Measurements from ENCODE around the gene EP400. TPM values are rescaled to one million over a fixed set of nuclear protein-coding genes. Genes with fewer than 3 reads are reported as not detected.

Gene EP400
- total and polyA plus RNA-seq, 9 of the 15 experiments (the other 6 are each of a cell fraction or from before 2014, with no cell fraction given), result 4.5 to 58.0 (median 7.0) TPM

DNA sequence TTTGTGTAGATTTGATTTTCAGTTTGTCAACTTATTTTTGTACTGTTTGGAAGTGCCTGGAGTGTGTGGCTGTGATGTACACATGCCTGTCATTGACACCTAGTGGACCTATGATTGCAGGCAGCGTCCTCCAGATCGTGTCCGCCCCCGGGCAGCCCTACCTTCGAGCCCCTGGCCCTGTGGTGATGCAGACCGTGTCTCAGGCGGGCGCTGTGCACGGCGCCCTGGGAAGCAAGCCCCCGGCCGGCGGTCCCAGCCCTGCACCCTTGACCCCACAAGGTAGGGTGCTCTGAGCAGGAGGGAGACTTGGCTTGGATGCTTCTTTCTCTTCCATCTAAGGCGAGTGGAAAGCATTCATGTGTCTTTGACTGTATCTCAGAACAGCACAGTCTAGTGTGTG lies 75.8 kb downstream of the EP400 start:
- FAIRE-seq, result no peak
- 87% methylated on average over 14 of the region's 14 CpGs for WGBS (ENCODE audit: insufficient coverage, low coverage, missing lambda C conversion rate)

DNA sequence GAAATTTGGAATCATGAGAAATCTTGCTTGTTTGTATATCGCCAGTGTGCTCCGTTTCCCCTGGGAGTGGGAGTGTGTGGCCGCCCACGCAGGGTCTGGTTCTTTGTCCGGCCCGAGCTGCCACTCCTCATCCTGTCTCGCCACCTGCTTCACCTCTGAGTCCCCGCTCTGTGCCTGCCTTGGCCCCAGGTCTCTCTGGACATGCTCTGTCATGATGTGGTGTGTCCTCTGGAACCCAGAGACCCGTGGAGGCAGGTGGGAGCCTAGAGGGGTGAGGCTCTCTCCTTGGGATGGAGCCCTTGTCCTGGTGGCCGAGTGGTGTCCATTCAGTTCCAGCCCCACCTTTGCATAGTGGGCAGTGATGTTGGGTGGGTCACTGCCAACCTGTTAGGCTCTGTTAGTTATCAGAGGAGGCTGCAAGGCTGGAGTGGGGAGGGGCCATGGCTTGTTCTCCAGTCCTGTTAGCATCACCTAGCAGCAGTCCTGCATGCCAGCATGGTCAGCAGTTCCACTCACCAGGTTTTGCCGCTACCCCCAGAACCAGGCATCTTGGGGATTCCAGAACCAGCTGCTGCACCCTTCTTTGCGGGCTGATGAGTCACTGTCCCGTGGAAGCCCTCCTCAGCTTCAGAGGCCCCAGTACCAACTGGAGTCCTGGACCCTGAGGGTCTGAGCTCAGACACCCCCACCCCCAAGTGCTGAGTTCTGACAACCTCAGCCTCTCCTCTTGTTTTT lies 76.5 kb downstream of the EP400 start:
- POLR2A ChIA-PET, result no interaction called here
- intact Hi-C loops (cut with micrococcal nuclease), result no loop called here
- TF ChIP-seq, protein P1, sequence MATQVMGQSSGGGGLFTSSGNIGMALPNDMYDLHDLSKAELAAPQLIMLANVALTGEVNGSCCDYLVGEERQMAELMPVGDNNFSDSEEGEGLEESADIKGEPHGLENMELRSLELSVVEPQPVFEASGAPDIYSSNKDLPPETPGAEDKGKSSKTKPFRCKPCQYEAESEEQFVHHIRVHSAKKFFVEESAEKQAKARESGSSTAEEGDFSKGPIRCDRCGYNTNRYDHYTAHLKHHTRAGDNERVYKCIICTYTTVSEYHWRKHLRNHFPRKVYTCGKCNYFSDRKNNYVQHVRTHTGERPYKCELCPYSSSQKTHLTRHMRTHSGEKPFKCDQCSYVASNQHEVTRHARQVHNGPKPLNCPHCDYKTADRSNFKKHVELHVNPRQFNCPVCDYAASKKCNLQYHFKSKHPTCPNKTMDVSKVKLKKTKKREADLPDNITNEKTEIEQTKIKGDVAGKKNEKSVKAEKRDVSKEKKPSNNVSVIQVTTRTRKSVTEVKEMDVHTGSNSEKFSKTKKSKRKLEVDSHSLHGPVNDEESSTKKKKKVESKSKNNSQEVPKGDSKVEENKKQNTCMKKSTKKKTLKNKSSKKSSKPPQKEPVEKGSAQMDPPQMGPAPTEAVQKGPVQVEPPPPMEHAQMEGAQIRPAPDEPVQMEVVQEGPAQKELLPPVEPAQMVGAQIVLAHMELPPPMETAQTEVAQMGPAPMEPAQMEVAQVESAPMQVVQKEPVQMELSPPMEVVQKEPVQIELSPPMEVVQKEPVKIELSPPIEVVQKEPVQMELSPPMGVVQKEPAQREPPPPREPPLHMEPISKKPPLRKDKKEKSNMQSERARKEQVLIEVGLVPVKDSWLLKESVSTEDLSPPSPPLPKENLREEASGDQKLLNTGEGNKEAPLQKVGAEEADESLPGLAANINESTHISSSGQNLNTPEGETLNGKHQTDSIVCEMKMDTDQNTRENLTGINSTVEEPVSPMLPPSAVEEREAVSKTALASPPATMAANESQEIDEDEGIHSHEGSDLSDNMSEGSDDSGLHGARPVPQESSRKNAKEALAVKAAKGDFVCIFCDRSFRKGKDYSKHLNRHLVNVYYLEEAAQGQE (IDR thresholded peaks at IDR 0.05; ENCODE audit: borderline replicate concordance), result no peak
- TF ChIP-seq, protein P1 (CRISPR knock-in tag; IDR thresholded peaks at IDR 0.05; ENCODE audit: low read depth), result no peak
- TF ChIP-seq ZNF175 (CRISPR knock-in tag; IDR thresholded peaks at IDR 0.05; ENCODE audit: low read depth) (no peak), TRIM28 (IDR thresholded peaks at IDR 0.05) (no peak)

More for the DNA sequence above, 75.8 kb downstream of the EP400 start:
- CTCF ChIA-PET (ENCODE audit: low intra/inter-chr PET ratio), result no interaction called here
- Histone ChIP-seq H3K36me3 (ENCODE audit: control insufficient read depth, insufficient read depth, low read length) (peaks cover 92% of the 10 kb centered on the region), H3K9me1 (ENCODE audit: control insufficient read depth, insufficient read depth, low read length) (no peaks in the 10 kb centered on the region), H3K9me3 (replicated peaks; ENCODE audit: control insufficient read depth, insufficient read depth, low read depth, low read length) (no peaks in the 10 kb centered on the region), H3K4me1 (replicated peaks in 1 of 2; ENCODE audit: control insufficient read depth in 2 of 2, insufficient read depth in 2 of 2, low read length in 2 of 2) (peaks cover 0 to 6% of the 10 kb centered on the region in 2 experiments; a peak in 1 of 5 replicates), H3K4me3 (no peak overlapping the region), H2AFZ (ENCODE audit: low read depth, low read length) (no peak overlapping the region), H4K20me1 (replicated peaks; ENCODE audit: control insufficient read depth, insufficient read depth, low read length) (no peaks in the 10 kb centered on the region; the same call in 1 of the 2 replicates), H3K27ac (ENCODE audit: extremely low read depth, low read depth, low read length) (no peak overlapping the region), H3K9ac (ENCODE audit: insufficient read depth in 1 of 2, low read depth in 2 of 2, low read length in 2 of 2) (no peak overlapping the region), H3K27me3 (ENCODE audit: control insufficient read depth in 2 of 2, insufficient read depth in 2 of 2, low read length in 2 of 2) (no peaks in the 10 kb centered on the region), H3K79me2 (ENCODE audit: control insufficient read depth, insufficient read depth, low read length) (no peaks in the 10 kb centered on the region), H3K4me2 (ENCODE audit: insufficient read depth, low read length) (no peak overlapping the region)
- no peak for DNase-seq (ENCODE audit: extremely low read depth in 1 of 4, low spot score in 3 of 4)
- ATAC-seq, result no peak
- no peak for TF ChIP-seq MTF1 (CRISPR knock-in tag; IDR thresholded peaks at IDR 0.05; ENCODE audit: borderline replicate concordance)
- TF ChIP-seq POLR2G (IDR thresholded peaks at IDR 0.05; ENCODE audit: low read depth, low read length), result peak; percentile 25; the same call in 1 of the 2 replicates
- TF ChIP-seq POLR2AphosphoS5 (IDR thresholded peaks at IDR 0.05; ENCODE audit: control insufficient read depth, insufficient read depth, low read depth, low read length), result no peak
- no peak for TF ChIP-seq GATAD2B (IDR thresholded peaks at IDR 0.05; ENCODE audit: borderline replicate concordance)
- no TSS peak for BruUV-seq (replicated peaks)
- POLR2A ChIA-PET, result no interaction called here
- intact Hi-C loops (cut with micrococcal nuclease), result no loop called here
- in situ Hi-C loops (cut with MboI), result no loop called here

More for the DNA sequence above, 76.5 kb downstream of the EP400 start:
- Histone ChIP-seq H4K20me1 (replicated peaks; ENCODE audit: control insufficient read depth, insufficient read depth, low read length) (no peaks in the 10 kb centered on the region; the same call in 1 of the 2 replicates), H3K9ac (ENCODE audit: insufficient read depth in 1 of 2, low read depth in 2 of 2, low read length in 2 of 2) (0 out of 4 replicates have a peak overlapping the region, but pooled peaks of 1 of the 2 experiments have one; percentile 13), H3K9me1 (ENCODE audit: control insufficient read depth, insufficient read depth, low read length) (no peaks in the 10 kb centered on the region), H3K4me2 (ENCODE audit: insufficient read depth, low read length) (no peak overlapping the region), H3K4me1 (replicated peaks in 1 of 2; ENCODE audit: control insufficient read depth in 2 of 2, insufficient read depth in 2 of 2, low read length in 2 of 2) (peaks cover 0 to 6% of the 10 kb centered on the region in 2 experiments; a peak in 1 of 5 replicates), H2AFZ (ENCODE audit: low read depth, low read length) (no peak overlapping the region), H3K27ac (ENCODE audit: extremely low read depth, low read depth, low read length) (no peak overlapping the region), H3K4me3 (no peak overlapping the region), H3K27me3 (ENCODE audit: control insufficient read depth in 2 of 2, insufficient read depth in 2 of 2, low read length in 2 of 2) (no peaks in the 10 kb centered on the region), H3K36me3 (ENCODE audit: control insufficient read depth, insufficient read depth, low read length) (peaks cover 95% of the 10 kb centered on the region), H3K9me3 (replicated peaks; ENCODE audit: control insufficient read depth, insufficient read depth, low read depth, low read length) (no peaks in the 10 kb centered on the region), H3K79me2 (ENCODE audit: control insufficient read depth, insufficient read depth, low read length) (no peaks in the 10 kb centered on the region)
- DNase-seq (ENCODE audit: extremely low read depth in 1 of 4, low spot score in 3 of 4), result no peak
- FAIRE-seq, result no peak
- no peak for ATAC-seq
- BruUV-seq (replicated peaks), result no TSS peak
- 96% methylated on average over 13 of the region's 13 CpGs for WGBS (ENCODE audit: insufficient coverage, low coverage, missing lambda C conversion rate)
- in situ Hi-C loops (cut with MboI), result no loop called here
- CTCF ChIA-PET (ENCODE audit: low intra/inter-chr PET ratio), result no interaction called here
